WTC11 (cell line): ENCODE measurements around the gene IL4I1. TPM values are rescaled to one million over a fixed set of nuclear protein-coding genes. Genes with fewer than 3 reads are reported as not detected.
A peak's percentile ranks its signal among the peaks of the same experiment; 100 is the strongest.

Source experiments
- ATAC-seq: fragments of 200-7000 bp; cut with Tn5 transposase; 2 replicates; pipeline ENCODE4 v1.10.0; 2021; ENCODE audit warnings: mild to moderate bottlenecking, moderate library complexity
- CTCF ChIA-PET: fragments of 300-600 bp; sonication (Branson Sonifier 250); formaldehyde crosslinking; loops from one replicate; lab custom pipeline; 2021; ENCODE audit warnings: antibody characterized with exemption; lab: Charles Lee
- POLR2A ChIA-PET: fragments of 350-600 bp; sonication (Branson Sonifier 250); formaldehyde crosslinking; loops from one replicate; lab custom pipeline; 2021; ENCODE audit warnings: antibody characterized with exemption; lab: Charles Lee
- DNase-seq: peaks from one replicate; pipeline ENCODE4 v3.0.0; 2021; ENCODE audit warnings: low spot score
- H3K27ac Mint-ChIP-seq: 2 replicates; pipeline ENCODE4 v1.8.0; 2021; ENCODE audit warnings: mixed read lengths
- H3K27me3 Mint-ChIP-seq: 2 replicates; pipeline ENCODE4 v1.8.0; 2021; ENCODE audit warnings: low read depth, mild to moderate bottlenecking, moderate library complexity, mixed read lengths
- H3K36me3 Mint-ChIP-seq: 2 replicates; pipeline ENCODE4 v1.8.0; 2021; ENCODE audit warnings: mixed read lengths
- H3K4me1 Mint-ChIP-seq: 2 replicates; pipeline ENCODE4 v1.8.0; 2022; ENCODE audit warnings: mixed read lengths
- H3K4me3 Mint-ChIP-seq: 2 replicates; pipeline ENCODE4 v1.8.0; 2021; ENCODE audit warnings: mild to moderate bottlenecking, moderate library complexity, mixed read lengths
- H3K9me3 Mint-ChIP-seq: 2 replicates; pipeline ENCODE4 v1.8.0; 2021; ENCODE audit warnings: mixed read lengths
- ETV6 ChIP-seq: sonication (generic); formaldehyde crosslinking; IDR thresholded peaks from 2 replicates; pipeline ENCODE4 v1.8.1; 2022; ENCODE audit warnings: mild to moderate bottlenecking, missing genetic modification reagents
- FOXK1 ChIP-seq: sonication (generic); formaldehyde crosslinking; IDR thresholded peaks from 2 replicates; pipeline ENCODE4 v1.8.0; 2022; ENCODE audit warnings: mild to moderate bottlenecking, moderate library complexity, missing genetic modification reagents
- NFATC4 ChIP-seq: fragments of 250-450 bp; sonication (Bioruptor Pico); IDR thresholded peaks from 2 replicates; pipeline ENCODE4 v1.9.0; 2021; ENCODE audit warnings: mild to moderate bottlenecking
- NFE2L1 ChIP-seq: sonication (generic); formaldehyde crosslinking; IDR thresholded peaks from 2 replicates; pipeline ENCODE4 v1.8.1; 2023; ENCODE audit warnings: missing genetic modification reagents
- NFYB ChIP-seq: sonication (generic); formaldehyde crosslinking; conservative IDR thresholded peaks from 2 replicates; pipeline ENCODE4 v1.8.0; 2022; ENCODE audit warnings: low read depth, missing genetic modification reagents
- NR1H2 ChIP-seq: sonication (generic); formaldehyde crosslinking; IDR thresholded peaks from 2 replicates; pipeline ENCODE4 v1.9.0; 2021; ENCODE audit warnings: mild to moderate bottlenecking, moderate library complexity, missing genetic modification reagents
- PRRX2 ChIP-seq: fragments of 250-450 bp; sonication (Bioruptor Pico); IDR thresholded peaks from 2 replicates; pipeline ENCODE4 v1.8.0; 2021; ENCODE audit warnings: mild to moderate bottlenecking
- SOX15 ChIP-seq: fragments of 250-450 bp; sonication (Bioruptor Pico); IDR thresholded peaks from 2 replicates; pipeline ENCODE4 v1.9.0; 2021; ENCODE audit warnings: mild to moderate bottlenecking
- SP1 ChIP-seq: sonication (generic); formaldehyde crosslinking; conservative IDR thresholded peaks from 2 replicates; pipeline ENCODE4 v1.8.1; 2022; ENCODE audit warnings: missing genetic modification reagents
- TCF7 ChIP-seq: sonication (generic); formaldehyde crosslinking; IDR thresholded peaks from 2 replicates; pipeline ENCODE4 v1.8.0; 2022; ENCODE audit warnings: mild to moderate bottlenecking, low read depth, missing genetic modification reagents, moderate library complexity
- ZNF138 ChIP-seq: sonication (generic); formaldehyde crosslinking; conservative IDR thresholded peaks from 2 replicates; pipeline ENCODE4 v1.8.1; 2022; ENCODE audit warnings: mild to moderate bottlenecking, moderate library complexity, missing genetic modification reagents
- ZNF263 ChIP-seq: sonication (generic); formaldehyde crosslinking; IDR thresholded peaks from 2 replicates; pipeline ENCODE4 v1.8.1; 2022; ENCODE audit warnings: low read depth, mild to moderate bottlenecking, moderate library complexity, missing genetic modification reagents
- ZNF416 ChIP-seq: fragments of 250-450 bp; sonication (Bioruptor Pico); IDR thresholded peaks from 2 replicates; pipeline ENCODE4 v1.9.0; 2021; ENCODE audit warnings: mild to moderate bottlenecking, inconsistent platforms
- total RNA-seq: library from RNA; stranded (reverse); gene quantifications from 3 replicates; pipeline ENCODE4 v1.2.3, GENCODE V29; 2021
- TF ChIP-seq, protein P1 (sequence below): sonication (generic); formaldehyde crosslinking; IDR thresholded peaks from 2 replicates; pipeline ENCODE4 v1.8.1; 2023; ENCODE audit warnings: mild to moderate bottlenecking, missing genetic modification reagents
- TF ChIP-seq, protein P2 (sequence below): sonication (generic); formaldehyde crosslinking; IDR thresholded peaks from 2 replicates; pipeline ENCODE4 v1.8.0; 2022; ENCODE audit warnings: mild to moderate bottlenecking, missing genetic modification reagents
- TF ChIP-seq, protein P3 (sequence below): sonication (generic); formaldehyde crosslinking; conservative IDR thresholded peaks from 2 replicates; pipeline ENCODE4 v1.8.1; 2022; ENCODE audit warnings: mild to moderate bottlenecking, missing genetic modification reagents
- TF ChIP-seq, protein P4 (sequence below): fragments of 250-450 bp; sonication (Bioruptor Pico); IDR thresholded peaks from 2 replicates; pipeline ENCODE4 v1.9.0; 2021; ENCODE audit warnings: mild to moderate bottlenecking
- TF ChIP-seq, protein P5 (sequence below): sonication (generic); formaldehyde crosslinking; IDR thresholded peaks from 2 replicates; pipeline ENCODE4 v1.8.1; 2023; ENCODE audit warnings: mild to moderate bottlenecking, missing genetic modification reagents
- TF ChIP-seq, protein P6 (sequence below): fragments of 250-450 bp; sonication (Bioruptor Pico); IDR thresholded peaks from 2 replicates; pipeline ENCODE4 v1.9.0; 2021; ENCODE audit warnings: mild to moderate bottlenecking, borderline replicate concordance
- TF ChIP-seq, protein P7 (sequence below): sonication (generic); formaldehyde crosslinking; IDR thresholded peaks from 2 replicates; pipeline ENCODE4 v1.8.1; 2023; ENCODE audit warnings: mild to moderate bottlenecking, missing genetic modification reagents, moderate library complexity

Gene IL4I1
- total RNA-seq, 1 experiment from 2014 or later: 0.83 TPM

DNA sequence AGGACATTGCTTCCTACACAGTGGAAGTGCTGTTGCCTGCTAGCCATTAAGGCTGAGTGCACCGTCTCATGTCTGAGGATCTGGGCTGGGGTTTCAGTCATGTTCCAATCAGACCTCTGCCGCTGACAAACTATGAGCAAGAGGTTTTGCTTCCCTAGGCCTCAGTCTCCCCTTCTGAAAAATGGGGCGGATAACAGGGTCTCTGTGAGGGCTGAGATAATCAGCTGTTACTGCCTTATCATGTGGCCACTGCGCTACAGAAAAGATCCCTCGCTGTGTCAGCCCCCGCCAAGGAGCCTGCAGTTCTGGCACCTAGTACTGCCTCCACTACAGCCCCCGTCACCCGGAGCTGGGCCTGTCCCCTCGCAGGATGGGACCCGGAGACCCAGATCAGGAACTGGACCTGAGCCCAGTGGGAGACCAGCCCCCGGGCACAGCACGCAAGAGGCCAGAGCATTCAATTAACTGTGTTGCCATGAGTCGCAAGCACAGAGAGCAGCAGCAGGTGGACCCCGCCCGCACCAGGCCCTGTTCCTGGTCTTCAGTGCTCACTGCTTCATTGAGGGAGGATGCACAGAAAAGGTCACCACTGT lies 26.3 kb downstream of the IL4I1 start:
- Mint-ChIP-seq H3K9me3 (peaks cover 3% of the 10 kb centered on the region; the same call in 1 of the 2 replicates), H3K4me1 (peaks cover 24% of the 10 kb centered on the region), H3K4me3 (no peak overlapping the region)
- CTCF ChIA-PET: no interaction called here
- TF ChIP-seq, protein P1, sequence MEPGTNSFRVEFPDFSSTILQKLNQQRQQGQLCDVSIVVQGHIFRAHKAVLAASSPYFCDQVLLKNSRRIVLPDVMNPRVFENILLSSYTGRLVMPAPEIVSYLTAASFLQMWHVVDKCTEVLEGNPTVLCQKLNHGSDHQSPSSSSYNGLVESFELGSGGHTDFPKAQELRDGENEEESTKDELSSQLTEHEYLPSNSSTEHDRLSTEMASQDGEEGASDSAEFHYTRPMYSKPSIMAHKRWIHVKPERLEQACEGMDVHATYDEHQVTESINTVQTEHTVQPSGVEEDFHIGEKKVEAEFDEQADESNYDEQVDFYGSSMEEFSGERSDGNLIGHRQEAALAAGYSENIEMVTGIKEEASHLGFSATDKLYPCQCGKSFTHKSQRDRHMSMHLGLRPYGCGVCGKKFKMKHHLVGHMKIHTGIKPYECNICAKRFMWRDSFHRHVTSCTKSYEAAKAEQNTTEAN (CRISPR knock-in tag): no peak
- TF ChIP-seq, all 79 proteins: peak for 0
- DNase-seq (no peak), ATAC-seq (no peak)
- no peaks in the 10 kb centered on the region; the same call in 1 of the 2 replicates for H3K36me3 Mint-ChIP-seq
- no peaks in the 10 kb centered on the region for H3K27me3 Mint-ChIP-seq
- POLR2A ChIA-PET: interaction anchor here (0.7 to 1.7 kb wide), 3 partner anchors 12 to 1342 kb away, joined by 3 to 7 read pairs (median 6); partner anchors contain the start of gene FUZ
- H3K27ac Mint-ChIP-seq: peak overlapping the region; percentile 96

DNA sequence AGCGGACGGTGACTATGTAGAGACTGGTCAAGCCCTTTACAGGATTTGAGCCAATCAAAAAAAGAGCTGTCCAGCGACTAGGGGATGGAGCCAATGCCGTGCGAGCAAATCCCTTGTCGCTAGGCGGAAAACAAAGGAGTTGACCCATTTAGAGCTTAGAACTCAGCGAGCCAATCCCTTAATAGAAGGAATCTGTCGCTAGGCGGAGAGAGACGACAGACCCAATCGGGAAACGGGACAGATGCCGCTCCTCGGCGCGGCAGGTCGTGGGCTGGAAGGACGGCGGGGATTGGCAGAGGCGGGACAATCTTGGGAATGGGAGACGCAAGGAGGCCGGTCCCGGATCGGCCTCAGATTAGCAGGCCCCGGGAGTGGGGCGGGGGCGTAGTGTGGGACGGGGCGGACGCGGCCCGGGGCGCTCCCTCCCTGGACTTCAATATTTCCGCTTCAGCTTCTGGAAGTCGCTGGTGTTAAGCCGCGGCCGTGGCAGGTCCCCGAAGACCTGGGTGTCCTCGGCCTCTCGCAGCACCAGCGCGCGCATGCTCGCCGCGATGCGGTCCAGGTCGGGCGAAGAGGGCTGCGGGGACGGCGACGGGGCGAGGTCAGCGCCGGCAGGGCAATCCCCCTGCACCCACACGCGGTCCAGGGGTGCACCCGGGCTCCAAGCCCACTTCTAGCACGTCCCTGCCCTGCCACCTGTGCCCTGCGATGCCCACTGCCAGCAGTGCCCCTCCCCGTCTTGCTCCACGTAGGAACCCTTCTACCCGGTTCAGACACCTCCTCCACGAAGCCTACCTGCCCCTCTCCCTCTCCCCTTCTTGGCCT lies 27.0 kb downstream of the IL4I1 start:
- ATAC-seq (peak; percentile 82), DNase-seq (peak; percentile 97)
- H3K9me3 Mint-ChIP-seq: peaks cover 3% of the 10 kb centered on the region; the same call in 1 of the 2 replicates
- peak overlapping the region; percentile 96 for H3K27ac Mint-ChIP-seq
- H3K36me3 Mint-ChIP-seq: peaks cover 6% of the 10 kb centered on the region
- no peak overlapping the region for H3K4me3 Mint-ChIP-seq
- no peaks in the 10 kb centered on the region for H3K27me3 Mint-ChIP-seq
- CTCF ChIA-PET: interaction anchor here (0.6 to 2.2 kb wide), 17 partner anchors 8 to 772 kb away, joined by 3 to 11 read pairs (median 5); partner anchors contain the start of genes AKT1S1, AP2A1, FUZ and PTOV1
- POLR2A ChIA-PET: interaction anchor here (0.5 to 1.7 kb wide), 10 partner anchors 7 to 1011 kb away, joined by 3 to 13 read pairs (median 5); partner anchors contain the start of genes AKT1S1, AP2A1, ATF5 and FUZ
- peaks cover 25% of the 10 kb centered on the region for H3K4me1 Mint-ChIP-seq
- no peak for TF ChIP-seq NFATC4 (CRISPR knock-in tag)
- 0 out of 2 replicates have a peak, but pooled peaks have one; percentile 15 for TF ChIP-seq ZNF416
- TF ChIP-seq ETV6: peak; percentile 79
- TF ChIP-seq NFE2L1 (CRISPR knock-in tag): no peak
- no peak for TF ChIP-seq SOX15
- TF ChIP-seq TCF7 (CRISPR knock-in tag): no peak
- TF ChIP-seq, protein P2, sequence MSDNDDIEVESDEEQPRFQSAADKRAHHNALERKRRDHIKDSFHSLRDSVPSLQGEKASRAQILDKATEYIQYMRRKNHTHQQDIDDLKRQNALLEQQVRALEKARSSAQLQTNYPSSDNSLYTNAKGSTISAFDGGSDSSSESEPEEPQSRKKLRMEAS (CRISPR knock-in tag): peak; percentile 37; the same call in 1 of the 2 replicates
- TF ChIP-seq ZNF138: no peak
- TF ChIP-seq, protein P3, sequence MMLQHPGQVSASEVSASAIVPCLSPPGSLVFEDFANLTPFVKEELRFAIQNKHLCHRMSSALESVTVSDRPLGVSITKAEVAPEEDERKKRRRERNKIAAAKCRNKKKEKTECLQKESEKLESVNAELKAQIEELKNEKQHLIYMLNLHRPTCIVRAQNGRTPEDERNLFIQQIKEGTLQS (CRISPR knock-in tag): no peak
- no peak for TF ChIP-seq NR1H2 (CRISPR knock-in tag)
- TF ChIP-seq, protein P4, sequence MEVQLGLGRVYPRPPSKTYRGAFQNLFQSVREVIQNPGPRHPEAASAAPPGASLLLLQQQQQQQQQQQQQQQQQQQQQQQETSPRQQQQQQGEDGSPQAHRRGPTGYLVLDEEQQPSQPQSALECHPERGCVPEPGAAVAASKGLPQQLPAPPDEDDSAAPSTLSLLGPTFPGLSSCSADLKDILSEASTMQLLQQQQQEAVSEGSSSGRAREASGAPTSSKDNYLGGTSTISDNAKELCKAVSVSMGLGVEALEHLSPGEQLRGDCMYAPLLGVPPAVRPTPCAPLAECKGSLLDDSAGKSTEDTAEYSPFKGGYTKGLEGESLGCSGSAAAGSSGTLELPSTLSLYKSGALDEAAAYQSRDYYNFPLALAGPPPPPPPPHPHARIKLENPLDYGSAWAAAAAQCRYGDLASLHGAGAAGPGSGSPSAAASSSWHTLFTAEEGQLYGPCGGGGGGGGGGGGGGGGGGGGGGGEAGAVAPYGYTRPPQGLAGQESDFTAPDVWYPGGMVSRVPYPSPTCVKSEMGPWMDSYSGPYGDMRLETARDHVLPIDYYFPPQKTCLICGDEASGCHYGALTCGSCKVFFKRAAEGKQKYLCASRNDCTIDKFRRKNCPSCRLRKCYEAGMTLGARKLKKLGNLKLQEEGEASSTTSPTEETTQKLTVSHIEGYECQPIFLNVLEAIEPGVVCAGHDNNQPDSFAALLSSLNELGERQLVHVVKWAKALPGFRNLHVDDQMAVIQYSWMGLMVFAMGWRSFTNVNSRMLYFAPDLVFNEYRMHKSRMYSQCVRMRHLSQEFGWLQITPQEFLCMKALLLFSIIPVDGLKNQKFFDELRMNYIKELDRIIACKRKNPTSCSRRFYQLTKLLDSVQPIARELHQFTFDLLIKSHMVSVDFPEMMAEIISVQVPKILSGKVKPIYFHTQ (CRISPR knock-in tag): no peak
- TF ChIP-seq, protein P5, sequence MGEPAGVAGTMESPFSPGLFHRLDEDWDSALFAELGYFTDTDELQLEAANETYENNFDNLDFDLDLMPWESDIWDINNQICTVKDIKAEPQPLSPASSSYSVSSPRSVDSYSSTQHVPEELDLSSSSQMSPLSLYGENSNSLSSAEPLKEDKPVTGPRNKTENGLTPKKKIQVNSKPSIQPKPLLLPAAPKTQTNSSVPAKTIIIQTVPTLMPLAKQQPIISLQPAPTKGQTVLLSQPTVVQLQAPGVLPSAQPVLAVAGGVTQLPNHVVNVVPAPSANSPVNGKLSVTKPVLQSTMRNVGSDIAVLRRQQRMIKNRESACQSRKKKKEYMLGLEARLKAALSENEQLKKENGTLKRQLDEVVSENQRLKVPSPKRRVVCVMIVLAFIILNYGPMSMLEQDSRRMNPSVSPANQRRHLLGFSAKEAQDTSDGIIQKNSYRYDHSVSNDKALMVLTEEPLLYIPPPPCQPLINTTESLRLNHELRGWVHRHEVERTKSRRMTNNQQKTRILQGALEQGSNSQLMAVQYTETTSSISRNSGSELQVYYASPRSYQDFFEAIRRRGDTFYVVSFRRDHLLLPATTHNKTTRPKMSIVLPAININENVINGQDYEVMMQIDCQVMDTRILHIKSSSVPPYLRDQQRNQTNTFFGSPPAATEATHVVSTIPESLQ (CRISPR knock-in tag): no peak
- no peak for TF ChIP-seq PRRX2 (CRISPR knock-in tag)
- peak; percentile 46; the same call in 1 of the 2 replicates for TF ChIP-seq FOXK1 (CRISPR knock-in tag)
- TF ChIP-seq SP1 (CRISPR knock-in tag): peak; percentile 75
- TF ChIP-seq, protein P6, sequence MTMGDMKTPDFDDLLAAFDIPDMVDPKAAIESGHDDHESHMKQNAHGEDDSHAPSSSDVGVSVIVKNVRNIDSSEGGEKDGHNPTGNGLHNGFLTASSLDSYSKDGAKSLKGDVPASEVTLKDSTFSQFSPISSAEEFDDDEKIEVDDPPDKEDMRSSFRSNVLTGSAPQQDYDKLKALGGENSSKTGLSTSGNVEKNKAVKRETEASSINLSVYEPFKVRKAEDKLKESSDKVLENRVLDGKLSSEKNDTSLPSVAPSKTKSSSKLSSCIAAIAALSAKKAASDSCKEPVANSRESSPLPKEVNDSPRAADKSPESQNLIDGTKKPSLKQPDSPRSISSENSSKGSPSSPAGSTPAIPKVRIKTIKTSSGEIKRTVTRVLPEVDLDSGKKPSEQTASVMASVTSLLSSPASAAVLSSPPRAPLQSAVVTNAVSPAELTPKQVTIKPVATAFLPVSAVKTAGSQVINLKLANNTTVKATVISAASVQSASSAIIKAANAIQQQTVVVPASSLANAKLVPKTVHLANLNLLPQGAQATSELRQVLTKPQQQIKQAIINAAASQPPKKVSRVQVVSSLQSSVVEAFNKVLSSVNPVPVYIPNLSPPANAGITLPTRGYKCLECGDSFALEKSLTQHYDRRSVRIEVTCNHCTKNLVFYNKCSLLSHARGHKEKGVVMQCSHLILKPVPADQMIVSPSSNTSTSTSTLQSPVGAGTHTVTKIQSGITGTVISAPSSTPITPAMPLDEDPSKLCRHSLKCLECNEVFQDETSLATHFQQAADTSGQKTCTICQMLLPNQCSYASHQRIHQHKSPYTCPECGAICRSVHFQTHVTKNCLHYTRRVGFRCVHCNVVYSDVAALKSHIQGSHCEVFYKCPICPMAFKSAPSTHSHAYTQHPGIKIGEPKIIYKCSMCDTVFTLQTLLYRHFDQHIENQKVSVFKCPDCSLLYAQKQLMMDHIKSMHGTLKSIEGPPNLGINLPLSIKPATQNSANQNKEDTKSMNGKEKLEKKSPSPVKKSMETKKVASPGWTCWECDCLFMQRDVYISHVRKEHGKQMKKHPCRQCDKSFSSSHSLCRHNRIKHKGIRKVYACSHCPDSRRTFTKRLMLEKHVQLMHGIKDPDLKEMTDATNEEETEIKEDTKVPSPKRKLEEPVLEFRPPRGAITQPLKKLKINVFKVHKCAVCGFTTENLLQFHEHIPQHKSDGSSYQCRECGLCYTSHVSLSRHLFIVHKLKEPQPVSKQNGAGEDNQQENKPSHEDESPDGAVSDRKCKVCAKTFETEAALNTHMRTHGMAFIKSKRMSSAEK (CRISPR knock-in tag): no peak
- TF ChIP-seq, protein P7, sequence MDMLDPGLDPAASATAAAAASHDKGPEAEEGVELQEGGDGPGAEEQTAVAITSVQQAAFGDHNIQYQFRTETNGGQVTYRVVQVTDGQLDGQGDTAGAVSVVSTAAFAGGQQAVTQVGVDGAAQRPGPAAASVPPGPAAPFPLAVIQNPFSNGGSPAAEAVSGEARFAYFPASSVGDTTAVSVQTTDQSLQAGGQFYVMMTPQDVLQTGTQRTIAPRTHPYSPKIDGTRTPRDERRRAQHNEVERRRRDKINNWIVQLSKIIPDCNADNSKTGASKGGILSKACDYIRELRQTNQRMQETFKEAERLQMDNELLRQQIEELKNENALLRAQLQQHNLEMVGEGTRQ (CRISPR knock-in tag): no peak
- TF ChIP-seq NFYB (CRISPR knock-in tag): peak; percentile 86
- no peak for TF ChIP-seq ZNF263 (CRISPR knock-in tag)
